IPS DF 6.9 (cell line): Measurements from ENCODE around the gene SEC16B.

ENCODE experiments used
- DNase-seq: peaks from one replicate; pipeline ENCODE4 v3.0.0-alpha.2; 2013; ENCODE audit warnings: low read depth, low spot score
- H3K27ac ChIP-seq: one replicate; pipeline ENCODE4 v1.5.1; 2013; ENCODE audit warnings: low read length, control low read depth
- H3K27me3 ChIP-seq: 2 replicates; pipeline ENCODE4 v1.6.1; 2013; ENCODE audit warnings: mild to moderate bottlenecking, low read length; ENCODE audit not compliant: control insufficient read depth, insufficient read depth
- H3K36me3 ChIP-seq: 2 replicates; pipeline ENCODE4 v1.6.1; 2013; ENCODE audit warnings: low read length; ENCODE audit not compliant: control insufficient read depth, insufficient read depth
- H3K4me1 ChIP-seq: 2 replicates; pipeline ENCODE4 v1.6.1; 2013; ENCODE audit warnings: low read length; ENCODE audit not compliant: control insufficient read depth, insufficient read depth
- H3K4me3 ChIP-seq: 2 replicates; pipeline ENCODE4 v1.5.1; 2013; ENCODE audit warnings: mild to moderate bottlenecking, low read length
- H3K9me3 ChIP-seq: 2 replicates; pipeline ENCODE4 v1.6.1; 2013; ENCODE audit warnings: low read length, inconsistent platforms; ENCODE audit not compliant: control insufficient read depth, insufficient read depth
- WGBS: extraction: QIAGEN DNeasy Blood & Tissue Kit; methylation state at CpG from one replicate; pipeline ENCODE4 v1.1.7; 2013; ENCODE audit warnings: mixed read lengths, missing lambda C conversion rate; ENCODE audit not compliant: insufficient read length, insufficient coverage; 5-methylcytosine and 5-hydroxymethylcytosine counted together

SEC16B gene

DNA sequence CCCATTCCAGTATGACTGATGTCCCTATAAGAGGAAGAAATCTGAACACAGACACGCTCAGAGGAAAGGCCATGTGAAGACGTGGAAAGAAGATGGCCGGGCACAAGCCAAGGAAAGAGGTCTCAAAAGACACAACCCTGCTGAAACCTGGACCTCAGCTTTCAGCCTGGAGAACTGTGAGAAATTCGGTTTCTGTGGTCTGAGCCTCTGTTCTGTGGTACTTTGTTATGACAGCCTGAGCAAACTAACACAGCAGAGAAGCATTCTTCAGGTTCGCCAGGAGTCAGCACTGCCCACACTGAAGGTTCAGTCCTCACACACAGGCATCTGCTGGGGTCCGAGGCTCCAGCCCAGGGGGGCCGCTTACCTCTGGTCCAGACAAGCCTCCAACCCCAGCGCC is 37.7 kb downstream of the SEC16B start:
- H3K4me3 ChIP-seq, result no peak overlapping the region
- H3K9me3 ChIP-seq, result no peaks in the 10 kb centered on the region
- H3K4me1 ChIP-seq, result no peaks in the 10 kb centered on the region
- no peaks in the 10 kb centered on the region for H3K27me3 ChIP-seq
- DNase-seq, result no peak
- WGBS, result no CpG with 5 or more reads among the region's 8 CpGs
- H3K36me3 ChIP-seq, result no peaks in the 10 kb centered on the region
- H3K27ac ChIP-seq, result no peak overlapping the region

- WGBS, result no CpG with 5 or more reads among the region's 2 CpGs
- H3K36me3 ChIP-seq, result no peaks in the 10 kb centered on the region
- H3K9me3 ChIP-seq, result no peaks in the 10 kb centered on the region
- no peaks in the 10 kb centered on the region for H3K27me3 ChIP-seq
- no peak overlapping the region for H3K27ac ChIP-seq
- DNase-seq, result no peak
- H3K4me3 ChIP-seq, result no peak overlapping the region
- H3K4me1 ChIP-seq, result no peaks in the 10 kb centered on the region
Observed at GRCh38 chr1:177928952-177929351, 40.9 kb downstream of the SEC16B start.

DNA sequence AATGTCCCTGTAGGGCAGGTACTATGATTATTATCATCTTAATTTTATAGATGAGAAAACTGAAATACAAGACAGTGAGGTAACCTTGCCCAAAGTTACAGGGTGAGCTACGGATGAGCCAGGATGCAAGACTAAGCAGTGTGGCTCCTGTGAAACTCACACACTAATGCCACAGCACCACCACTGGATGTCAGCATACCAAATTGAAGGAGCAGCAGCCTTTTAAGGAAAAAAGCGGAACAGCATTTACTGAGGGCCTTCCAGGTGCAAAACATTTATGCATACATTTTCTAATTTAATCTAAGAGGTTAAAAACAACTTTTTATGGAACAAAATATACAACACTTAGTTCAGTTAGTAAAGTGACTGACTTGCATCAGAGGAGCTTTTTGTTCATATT is 41.7 kb downstream of the SEC16B start:
- no peaks in the 10 kb centered on the region for H3K9me3 ChIP-seq
- no peaks in the 10 kb centered on the region for H3K27me3 ChIP-seq
- no peak overlapping the region for H3K27ac ChIP-seq
- no peaks in the 10 kb centered on the region for H3K36me3 ChIP-seq
- H3K4me3 ChIP-seq, result no peak overlapping the region
- DNase-seq, result no peak
- H3K4me1 ChIP-seq, result no peaks in the 10 kb centered on the region
- no CpG with 5 or more reads among the region's 2 CpGs for whole genome bisulfite sequencing

DNA sequence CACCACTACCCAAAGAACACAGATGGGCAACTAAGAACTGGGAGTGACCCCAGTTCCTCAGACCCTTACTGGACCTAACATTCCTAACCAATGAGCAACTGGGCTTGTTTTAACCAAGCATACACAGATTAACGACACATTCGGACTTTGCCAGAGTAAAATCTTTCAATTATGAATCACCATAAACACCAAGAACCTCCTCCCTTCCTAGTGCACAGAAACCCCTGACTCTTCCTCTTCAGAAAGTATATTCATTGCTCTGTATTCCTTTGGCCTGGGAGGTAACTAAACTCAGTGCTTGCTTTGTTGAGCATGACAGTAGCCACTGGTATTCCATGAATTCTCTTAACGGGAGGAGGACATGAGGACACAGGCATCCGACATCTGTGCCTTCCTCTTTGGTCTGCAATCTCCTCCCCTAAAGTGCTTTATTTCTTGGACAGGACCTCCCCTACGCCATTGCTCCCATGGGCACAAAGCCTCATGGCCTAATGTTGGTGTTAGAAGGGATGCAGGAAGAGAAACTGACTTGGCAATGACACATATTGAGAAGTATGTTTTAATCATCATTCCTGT is 42.7 kb downstream of the SEC16B start:
- H3K36me3 ChIP-seq, result no peaks in the 10 kb centered on the region
- no peaks in the 10 kb centered on the region for H3K27me3 ChIP-seq
- H3K4me1 ChIP-seq, result no peaks in the 10 kb centered on the region
- no peaks in the 10 kb centered on the region for H3K9me3 ChIP-seq
- no peak overlapping the region for H3K27ac ChIP-seq
- DNase-seq, result no peak
- no peak overlapping the region for H3K4me3 ChIP-seq
- WGBS, result no CpG with 5 or more reads among the region's 5 CpGs

DNA sequence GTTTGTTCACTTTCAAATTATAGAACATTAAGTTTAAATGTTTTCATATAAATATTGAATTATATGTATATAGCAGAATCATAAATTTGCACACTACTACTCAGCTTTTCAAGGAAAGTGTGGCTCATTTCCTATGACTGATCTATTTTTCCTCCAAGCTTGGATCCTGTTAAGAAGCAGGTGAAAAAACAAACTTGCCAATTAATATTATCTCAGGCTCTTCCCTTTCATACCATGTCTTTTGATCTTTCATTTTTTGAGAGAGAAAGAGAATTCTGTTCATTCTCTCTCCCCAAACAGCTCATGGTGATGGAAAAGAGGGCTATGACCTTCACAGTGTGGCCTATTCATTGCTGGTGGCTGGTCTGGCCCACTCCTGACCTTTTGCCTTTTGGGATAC is 43.7 kb downstream of the SEC16B start:
- Histone ChIP-seq H3K36me3 (no peaks in the 10 kb centered on the region), H3K27ac (no peak overlapping the region), H3K9me3 (no peaks in the 10 kb centered on the region), H3K27me3 (no peaks in the 10 kb centered on the region), H3K4me3 (no peak overlapping the region), H3K4me1 (no peaks in the 10 kb centered on the region)
- DNase-seq, result no peak

DNA sequence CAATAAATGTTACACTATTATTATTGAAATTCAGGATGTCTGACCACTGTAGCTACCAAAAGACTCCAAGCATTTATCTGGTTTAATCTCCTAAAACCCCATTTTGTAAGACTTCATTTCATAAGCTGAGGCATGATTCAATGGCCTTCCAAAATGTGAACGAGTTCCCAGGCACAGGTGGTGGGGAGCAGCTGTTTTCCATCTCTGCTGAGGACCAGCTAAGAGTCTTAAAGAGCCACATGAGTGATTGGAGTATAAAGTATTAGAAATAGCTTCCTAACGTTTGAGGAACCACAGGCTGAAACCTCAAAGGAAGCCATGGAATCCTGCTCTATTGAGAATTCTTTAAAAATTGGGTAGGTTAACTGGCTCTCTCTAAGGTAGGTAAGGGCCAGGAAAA is 44.9 kb downstream of the SEC16B start:
- no peaks in the 10 kb centered on the region for H3K36me3 ChIP-seq
- no peaks in the 10 kb centered on the region for H3K27me3 ChIP-seq
- H3K4me1 ChIP-seq, result no peaks in the 10 kb centered on the region
- no CpG with 5 or more reads among the region's 2 CpGs for WGBS
- no peak overlapping the region for H3K27ac ChIP-seq
- no peak for DNase-seq
- no peak overlapping the region for H3K4me3 ChIP-seq
- H3K9me3 ChIP-seq, result no peaks in the 10 kb centered on the region

DNA sequence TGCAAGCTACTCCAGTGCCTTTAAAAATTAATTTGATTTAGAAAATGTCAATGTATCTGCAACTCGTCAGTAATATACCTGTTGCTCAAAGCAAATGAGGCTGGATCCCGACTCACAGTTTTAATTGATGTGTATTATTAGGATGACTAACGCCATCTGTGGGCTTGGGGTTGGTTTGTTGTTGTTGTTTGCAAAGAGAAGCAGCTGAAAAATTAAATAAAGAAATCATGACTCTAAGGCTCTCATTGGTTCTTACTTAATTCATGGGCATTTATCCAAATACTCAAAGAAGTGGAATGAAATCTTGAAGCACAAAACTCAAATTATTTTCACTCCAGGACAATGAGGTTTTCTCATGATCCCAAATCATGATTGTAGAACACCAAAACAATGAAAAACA is 46.4 kb downstream of the SEC16B start:
- no CpG with 5 or more reads among the region's 3 CpGs for WGBS
- Histone ChIP-seq H3K27me3 (no peaks in the 10 kb centered on the region), H3K4me1 (no peaks in the 10 kb centered on the region), H3K27ac (no peak overlapping the region), H3K4me3 (no peak overlapping the region), H3K9me3 (no peaks in the 10 kb centered on the region), H3K36me3 (no peaks in the 10 kb centered on the region)
- DNase-seq, result no peak

DNA sequence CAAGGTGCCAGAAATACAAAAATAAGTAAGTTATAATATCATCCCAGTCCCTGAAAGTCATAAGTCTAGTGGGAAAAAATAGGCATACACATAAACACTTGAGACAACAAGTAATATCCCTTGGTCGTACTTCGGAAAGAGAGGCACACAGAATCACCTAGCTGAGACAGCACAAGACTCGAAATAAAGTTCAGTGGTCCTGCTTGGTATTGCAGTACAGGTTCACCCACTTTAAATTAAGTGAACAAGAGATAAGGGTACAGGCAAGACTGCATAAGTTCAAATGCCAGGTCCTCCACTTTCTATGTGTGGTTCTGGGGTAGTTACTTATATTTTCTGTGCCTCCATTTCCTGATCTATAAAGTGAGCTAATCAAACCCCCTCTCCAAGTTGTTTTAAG is 47.6 kb downstream of the SEC16B start:
- Histone ChIP-seq H3K9me3 (no peaks in the 10 kb centered on the region), H3K36me3 (no peaks in the 10 kb centered on the region), H3K27ac (no peak overlapping the region), H3K4me3 (no peak overlapping the region), H3K4me1 (no peaks in the 10 kb centered on the region), H3K27me3 (no peaks in the 10 kb centered on the region)
- DNase-seq, result no peak
- no CpG with 5 or more reads among the region's 3 CpGs for WGBS

DNA sequence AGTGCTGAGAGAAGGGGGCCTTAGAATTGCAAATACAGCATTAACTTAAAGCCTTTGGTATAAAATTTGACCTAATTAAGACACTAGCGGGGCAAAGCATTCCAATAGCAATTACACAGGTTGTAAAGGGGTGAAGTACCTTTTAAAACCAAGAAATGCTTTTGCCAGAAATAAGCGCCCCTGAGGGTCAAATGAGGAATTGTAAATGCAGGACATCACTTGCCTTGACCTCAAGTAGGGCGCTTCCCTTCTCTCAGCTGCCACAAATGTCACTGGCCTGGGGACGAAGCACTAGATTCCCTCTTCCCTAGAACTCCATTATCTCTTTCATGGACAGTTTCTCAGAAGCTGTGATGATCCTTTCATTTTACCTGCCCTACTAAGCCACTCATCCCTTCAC is 48.3 kb downstream of the SEC16B start:
- DNase-seq, result no peak
- no peaks in the 10 kb centered on the region for H3K4me1 ChIP-seq
- no peaks in the 10 kb centered on the region for H3K27me3 ChIP-seq
- H3K36me3 ChIP-seq, result no peaks in the 10 kb centered on the region
- WGBS, result no CpG with 5 or more reads among the region's 4 CpGs
- H3K9me3 ChIP-seq, result no peaks in the 10 kb centered on the region
- no peak overlapping the region for H3K4me3 ChIP-seq
- no peak overlapping the region for H3K27ac ChIP-seq

GRCh38 chr1:177920091-177920490 is 49.8 kb downstream of the SEC16B start:
- Histone ChIP-seq H3K9me3 (no peaks in the 10 kb centered on the region), H3K4me1 (no peaks in the 10 kb centered on the region), H3K36me3 (no peaks in the 10 kb centered on the region), H3K27ac (no peak overlapping the region), H3K4me3 (no peak overlapping the region), H3K27me3 (no peaks in the 10 kb centered on the region)
- no CpG with 5 or more reads among the region's 2 CpGs for WGBS
- no peak for DNase-seq

DNA sequence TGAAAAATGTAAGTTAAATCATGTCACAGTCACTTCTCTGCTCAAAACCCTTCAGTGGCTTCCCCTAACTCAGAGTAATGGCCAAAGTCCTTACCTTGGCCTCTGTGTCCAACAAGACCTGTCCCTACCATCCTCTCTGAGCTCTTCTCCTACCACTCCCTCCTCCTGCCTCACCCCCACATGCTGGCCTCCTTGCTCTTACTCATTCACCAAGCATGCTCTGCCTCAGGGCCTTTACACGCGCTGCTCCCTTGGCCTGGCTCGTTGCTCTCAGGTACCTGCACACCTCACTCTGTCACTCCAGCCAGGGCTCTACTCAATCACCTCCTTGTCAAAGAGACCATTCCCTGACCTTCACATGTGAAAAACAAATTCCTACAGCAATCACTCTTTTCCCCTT is 54.2 kb downstream of the SEC16B start:
- WGBS, result no CpG with 5 or more reads among the region's 3 CpGs
- H3K27ac ChIP-seq, result no peak overlapping the region
- H3K4me1 ChIP-seq, result 0 out of 2 replicates have a peak, but pooled peaks cover 2% of the 10 kb centered on the region
- DNase-seq, result no peak
- H3K4me3 ChIP-seq, result no peak overlapping the region
- H3K36me3 ChIP-seq, result no peaks in the 10 kb centered on the region
- H3K9me3 ChIP-seq, result no peaks in the 10 kb centered on the region
- peaks cover 2% of the 10 kb centered on the region; the same call in 1 of the 2 replicates for H3K27me3 ChIP-seq
